Peyer's patch (tissue), 4 donors: ENCODE data around the gene EEFSEC. TPM values are rescaled to one million over a fixed set of nuclear protein-coding genes. Genes with fewer than 3 reads are reported as not detected.

ENCODE experiments used
- DNase-seq, 3 donors: peaks; one replicate each; pipeline ENCODE4 v3.0.0-alpha.2; 2017 to 2019
- H3K27ac ChIP-seq, 4 donors: fragments of 200-600 bp; sonication (generic); one replicate each; pipeline ENCODE4 v1.5.1; 2016 to 2019
- H3K27me3 ChIP-seq, 2 donors: fragments of 200-600 bp; sonication (generic); one replicate each; pipeline ENCODE4 v1.5.1; 2019
- H3K36me3 ChIP-seq, 3 donors: fragments of 200-600 bp; sonication (generic); one replicate each; pipeline ENCODE4 v1.5.1; 2016 to 2019
- H3K4me1 ChIP-seq, 4 donors: fragments of 200-600 bp; sonication (generic); one replicate each; pipeline ENCODE4 v1.5.1; 2016 to 2019
- H3K4me3 ChIP-seq, 4 donors: fragments of 200-600 bp; sonication (generic); 1 replicate in 3 of 4; 2 replicates in 1 of 4; pipeline ENCODE4 v1.5.1; 2016 to 2019; ENCODE audit warnings: mild to moderate bottlenecking in 1 of 4
- H3K9me3 ChIP-seq, 4 donors: fragments of 200-600 bp; sonication (generic); one replicate each; pipeline ENCODE4 v1.5.1; 2016 to 2019; ENCODE audit warnings: mild to moderate bottlenecking in 1 of 4
- POLR2A ChIP-seq, 2 donors: fragments of 450-650 bp; IDR thresholded peaks; one replicate each; pipeline ENCODE4 v1.5.1; 2017; ENCODE audit warnings: antibody characterized with exemption in 2 of 2, mild to moderate bottlenecking in 2 of 2, moderate library complexity in 2 of 2
- total RNA-seq, 4 donors: library from RNA; depleted of rRNA; stranded (reverse); fragments of >200 nt; gene quantifications; one replicate each; pipeline ENCODE4 v1.1.0, GENCODE V29; 2016
- TF ChIP-seq, protein P1 (sequence below), 6 experiments: fragments of 450-650 bp in 4 of 6; fragments of 200-600 bp in 2 of 6; sonication (generic) in 1 of 6; IDR thresholded peaks; one replicate each; pipeline ENCODE4 v1.5.1; 2017 to 2019; ENCODE audit warnings: antibody characterized with exemption in 6 of 6, mild to moderate bottlenecking in 3 of 6, moderate library complexity in 1 of 6

The EEFSEC gene
- total RNA-seq, 4 donors from 2014 or later = 11.7 to 50.3 (median 19.6) TPM

- Histone ChIP-seq H3K4me1 (peaks cover 0 to 12% (median 0%) of the 10 kb centered on the region in 4 donors), H3K27ac (no peak overlapping the region), H3K36me3 (no peaks in the 10 kb centered on the region), H3K27me3 (peaks cover 0 to 18% of the 10 kb centered on the region in 2 donors), H3K4me3 (no peak overlapping the region), H3K9me3 (no peaks in the 10 kb centered on the region)
- no peak for DNase-seq
- TF ChIP-seq, protein P1, sequence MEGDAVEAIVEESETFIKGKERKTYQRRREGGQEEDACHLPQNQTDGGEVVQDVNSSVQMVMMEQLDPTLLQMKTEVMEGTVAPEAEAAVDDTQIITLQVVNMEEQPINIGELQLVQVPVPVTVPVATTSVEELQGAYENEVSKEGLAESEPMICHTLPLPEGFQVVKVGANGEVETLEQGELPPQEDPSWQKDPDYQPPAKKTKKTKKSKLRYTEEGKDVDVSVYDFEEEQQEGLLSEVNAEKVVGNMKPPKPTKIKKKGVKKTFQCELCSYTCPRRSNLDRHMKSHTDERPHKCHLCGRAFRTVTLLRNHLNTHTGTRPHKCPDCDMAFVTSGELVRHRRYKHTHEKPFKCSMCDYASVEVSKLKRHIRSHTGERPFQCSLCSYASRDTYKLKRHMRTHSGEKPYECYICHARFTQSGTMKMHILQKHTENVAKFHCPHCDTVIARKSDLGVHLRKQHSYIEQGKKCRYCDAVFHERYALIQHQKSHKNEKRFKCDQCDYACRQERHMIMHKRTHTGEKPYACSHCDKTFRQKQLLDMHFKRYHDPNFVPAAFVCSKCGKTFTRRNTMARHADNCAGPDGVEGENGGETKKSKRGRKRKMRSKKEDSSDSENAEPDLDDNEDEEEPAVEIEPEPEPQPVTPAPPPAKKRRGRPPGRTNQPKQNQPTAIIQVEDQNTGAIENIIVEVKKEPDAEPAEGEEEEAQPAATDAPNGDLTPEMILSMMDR (IDR thresholded peaks at IDR 0.05) = no peak
- TF ChIP-seq POLR2A (IDR thresholded peaks at IDR 0.05) = no peak
Observed at GRCh38 chr3:128434524-128434923, 281.2 kb downstream of the EEFSEC start.

DNA sequence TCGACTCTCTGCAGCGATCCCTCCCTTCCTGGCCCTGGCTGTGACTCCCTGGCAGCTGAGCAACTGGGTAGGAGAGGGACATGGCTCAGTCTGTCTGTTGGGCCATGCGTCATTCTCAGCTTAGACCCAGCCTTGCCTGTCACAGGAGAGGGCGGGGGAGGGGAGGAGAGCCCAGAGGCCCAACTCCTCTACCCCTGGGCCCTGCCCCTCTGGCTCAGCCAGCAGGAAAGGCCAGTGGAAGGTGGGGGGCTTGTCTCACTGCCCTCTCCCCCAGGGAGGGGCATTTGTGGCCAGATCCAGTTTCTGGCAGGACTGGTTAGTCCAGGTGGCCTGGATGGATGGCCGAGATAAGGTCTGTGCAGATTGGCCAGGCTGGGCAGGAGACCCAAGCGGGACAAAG, 281.8 kb downstream of the EEFSEC start:
- peaks cover 0 to 12% (median 0%) of the 10 kb centered on the region in 4 donors for H3K4me1 ChIP-seq
- H3K9me3 ChIP-seq = no peaks in the 10 kb centered on the region
- no peak for DNase-seq
- H3K4me3 ChIP-seq = no peak overlapping the region
- peaks cover 0 to 18% of the 10 kb centered on the region in 2 donors for H3K27me3 ChIP-seq
- no peaks in the 10 kb centered on the region for H3K36me3 ChIP-seq
- no peak overlapping the region for H3K27ac ChIP-seq
- no peak for TF ChIP-seq POLR2A (IDR thresholded peaks at IDR 0.05)
- TF ChIP-seq, protein P1 (IDR thresholded peaks at IDR 0.05) = no peak

DNA sequence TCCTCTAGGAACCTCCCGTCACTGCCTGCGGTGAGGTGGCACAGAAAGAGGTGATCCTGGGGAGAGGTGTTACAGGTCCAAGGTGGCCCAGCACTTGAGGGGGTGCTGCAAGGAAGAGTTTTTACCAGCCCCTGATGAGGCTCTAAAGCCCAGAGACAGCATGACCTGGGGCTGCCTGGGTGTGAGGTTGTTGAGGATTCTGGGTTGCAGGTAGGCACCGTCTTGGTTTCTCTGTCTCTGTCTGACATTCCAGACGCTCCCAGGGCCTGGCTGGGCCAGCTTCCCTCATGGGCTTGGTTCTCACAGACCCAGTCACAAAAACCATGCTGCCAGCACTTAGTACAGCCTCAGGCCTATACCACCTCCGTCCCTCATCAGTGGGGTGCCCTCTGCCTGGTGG, 282.3 kb downstream of the EEFSEC start:
- no peak overlapping the region for H3K4me3 ChIP-seq
- TF ChIP-seq, protein P1 (IDR thresholded peaks at IDR 0.05) = no peak
- no peak for DNase-seq
- H3K4me1 ChIP-seq = peaks cover 0 to 12% (median 0%) of the 10 kb centered on the region in 4 donors
- H3K9me3 ChIP-seq = no peaks in the 10 kb centered on the region
- no peaks in the 10 kb centered on the region for H3K36me3 ChIP-seq
- no peak overlapping the region for H3K27ac ChIP-seq
- peaks cover 0 to 18% of the 10 kb centered on the region in 2 donors for H3K27me3 ChIP-seq

DNA sequence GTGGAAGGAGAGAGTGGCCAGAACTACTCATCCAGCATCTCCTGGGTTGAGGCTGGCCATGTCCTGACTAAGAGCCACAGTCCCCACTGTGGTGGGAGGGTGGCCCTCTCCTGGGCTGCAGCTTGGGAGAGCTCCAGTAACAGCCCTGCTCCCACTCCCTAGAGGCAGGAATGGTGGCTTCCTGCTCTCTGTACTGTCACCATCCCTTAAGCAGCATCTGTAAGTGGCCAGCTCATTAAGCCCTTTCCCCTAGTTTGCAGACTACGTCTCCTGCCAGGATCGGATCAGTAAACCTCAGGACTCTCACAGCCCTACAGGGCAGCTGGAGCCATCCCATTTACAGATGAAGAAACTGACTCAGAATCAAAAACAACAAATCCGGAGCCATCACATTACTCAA, 282.9 kb downstream of the EEFSEC start:
- no peak for DNase-seq
- Histone ChIP-seq H3K27ac (no peak overlapping the region), H3K9me3 (no peaks in the 10 kb centered on the region), H3K4me1 (peaks cover 0 to 12% (median 0%) of the 10 kb centered on the region in 4 donors), H3K4me3 (no peak overlapping the region), H3K27me3 (peaks cover 0 to 18% of the 10 kb centered on the region in 2 donors), H3K36me3 (no peaks in the 10 kb centered on the region)
- no peak for TF ChIP-seq POLR2A (IDR thresholded peaks at IDR 0.05)
- TF ChIP-seq, protein P1 (IDR thresholded peaks at IDR 0.05) = no peak

DNA sequence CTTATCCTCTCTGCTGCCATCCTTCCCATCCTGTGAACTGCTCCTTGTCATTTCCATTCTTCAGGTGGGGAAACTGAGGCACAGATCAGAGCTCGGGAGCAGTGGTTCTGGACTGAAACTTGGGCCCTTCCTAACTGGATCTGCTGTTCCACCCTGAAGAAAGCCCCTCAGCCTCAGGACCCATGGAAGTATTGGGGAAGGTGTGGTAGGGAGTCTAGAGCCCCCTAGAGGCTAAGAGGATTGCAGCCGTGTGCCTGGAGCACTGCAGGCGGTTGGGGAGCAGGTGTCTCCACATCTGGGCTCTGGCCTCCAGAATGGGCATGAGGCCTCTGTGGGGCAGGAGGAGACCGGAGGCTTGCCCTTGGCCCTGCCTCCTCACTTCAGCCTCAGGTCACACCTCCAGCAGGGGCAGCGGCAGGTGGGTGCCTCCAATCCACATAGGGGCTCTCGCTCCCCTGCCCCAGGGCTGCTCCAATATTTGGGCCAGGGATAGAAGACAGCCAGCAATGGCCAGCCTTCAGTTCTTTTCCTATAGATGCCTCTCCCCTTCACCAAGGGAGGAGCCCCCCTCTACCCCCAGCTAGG, 285.3 kb downstream of the EEFSEC start:
- Histone ChIP-seq H3K27me3 (peaks cover 0 to under 1% of the 10 kb centered on the region in 2 donors), H3K4me1 (no peaks in the 10 kb centered on the region), H3K4me3 (no peak overlapping the region), H3K9me3 (no peaks in the 10 kb centered on the region), H3K27ac (no peak overlapping the region), H3K36me3 (no peaks in the 10 kb centered on the region)
- no peak for DNase-seq
- TF ChIP-seq, protein P1 (IDR thresholded peaks at IDR 0.05) = peak in 2 of 6 experiments; percentile 15 to 22
- TF ChIP-seq POLR2A (IDR thresholded peaks at IDR 0.05) = no peak
